ENCODE measurements around the gene BICRA.

Gene BICRA

DNA sequence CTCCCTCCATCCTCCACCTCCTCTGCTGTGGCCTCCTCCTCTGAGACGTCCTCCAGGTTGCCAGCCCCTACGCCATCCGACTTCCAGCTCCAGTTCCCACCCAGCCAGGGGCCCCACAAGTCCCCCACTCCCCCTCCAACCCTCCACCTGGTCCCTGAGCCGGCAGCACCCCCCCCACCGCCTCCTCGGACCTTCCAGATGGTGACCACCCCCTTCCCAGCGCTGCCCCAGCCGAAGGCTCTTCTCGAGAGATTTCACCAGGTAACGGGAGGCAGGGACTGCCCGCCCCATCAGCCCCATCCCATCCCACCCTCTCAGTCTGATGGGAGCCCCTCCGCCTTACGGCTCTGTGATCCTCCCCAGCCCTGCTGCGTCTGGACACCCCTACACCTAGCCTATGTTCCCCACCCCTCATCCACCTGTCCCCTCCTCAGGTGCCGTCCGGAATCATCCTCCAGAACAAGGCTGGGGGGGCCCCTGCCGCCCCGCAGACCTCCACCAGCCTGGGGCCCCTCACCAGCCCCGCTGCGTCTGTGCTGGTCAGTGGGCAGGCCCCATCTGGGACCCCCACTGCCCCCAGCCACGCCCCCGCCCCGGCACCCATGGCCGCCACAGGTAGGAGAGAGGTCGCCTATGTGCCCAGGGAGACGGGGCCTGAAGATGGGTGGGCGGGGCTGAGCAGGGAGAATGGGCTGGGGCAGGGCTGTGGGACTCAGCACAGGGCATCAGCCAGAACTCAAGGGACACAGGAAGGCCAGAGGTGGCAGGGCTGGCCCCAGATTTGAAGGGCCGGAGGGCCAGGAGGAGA is 85.7 kb downstream of the BICRA start:
- no peak overlapping the region for H3K9ac ChIP-seq (ENCODE audit: insufficient read length)
- peaks cover 8% of the 10 kb centered on the region; the same call in 1 of the 2 replicates for H3K36me3 ChIP-seq (ENCODE audit: insufficient read depth, low read length)
- no peak for TF ChIP-seq FOXP2 (optimal IDR thresholded peaks at IDR 0.05; ENCODE audit: control extremely low read depth, extremely low read length, insufficient read depth)
- no peak for TF ChIP-seq POLR2AphosphoS5 (IDR thresholded peaks at IDR 0.05; ENCODE audit: borderline replicate concordance, low read depth, low read length)
- TF ChIP-seq EZH2 (IDR thresholded peaks at IDR 0.05) = no peak
- no peak overlapping the region for H3K4me3 ChIP-seq
- DNase-seq (ENCODE audit: low read depth, low spot score) = no peak
- H3K27ac ChIP-seq = no peak overlapping the region
- no peaks in the 10 kb centered on the region for H3K9me3 ChIP-seq (ENCODE audit: low read depth, low read length)

DNA sequence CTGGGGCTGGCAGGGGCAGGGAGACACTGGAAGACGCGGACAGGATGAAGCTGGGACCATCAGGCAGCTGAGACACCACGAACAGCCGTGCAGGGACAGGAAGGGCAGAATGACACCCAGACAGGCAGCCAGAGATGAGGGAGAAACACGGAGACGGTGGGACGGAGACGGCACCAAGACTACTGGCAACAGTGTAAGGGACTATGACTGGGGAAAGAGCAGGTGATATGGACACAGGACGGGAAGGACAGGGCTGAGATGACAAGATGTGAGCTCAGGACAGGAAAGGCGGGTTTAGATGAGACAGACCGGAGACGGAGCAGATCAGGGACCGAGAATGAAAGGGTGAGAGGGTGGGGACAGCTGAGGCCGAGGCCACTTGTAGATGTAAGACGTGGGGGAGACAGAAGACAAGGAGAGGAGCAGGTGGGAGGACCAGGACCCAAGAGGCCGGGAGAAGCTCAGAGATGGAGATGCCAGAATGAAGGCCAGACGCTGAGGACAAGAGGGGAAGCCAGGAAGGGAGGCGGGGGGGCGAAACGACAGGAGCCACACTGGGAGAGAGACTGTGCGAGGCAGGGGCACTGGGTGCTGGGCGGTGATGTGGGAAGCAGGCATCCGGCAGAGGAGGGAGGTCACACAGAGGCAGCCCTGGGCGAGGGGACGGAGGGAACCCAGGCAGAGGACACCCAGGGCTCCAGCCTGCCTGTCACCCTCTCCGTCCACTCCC is 86.8 kb downstream of the BICRA start:
- Histone ChIP-seq H3K27ac (no peak overlapping the region), H3K4me3 (no peak overlapping the region), H3K9ac (ENCODE audit: insufficient read length) (no peak overlapping the region), H3K9me3 (ENCODE audit: low read depth, low read length) (no peaks in the 10 kb centered on the region), H3K36me3 (ENCODE audit: insufficient read depth, low read length) (peaks cover 14% of the 10 kb centered on the region; the same call in 1 of the 2 replicates)
- TF ChIP-seq POLR2AphosphoS5 (IDR thresholded peaks at IDR 0.05; ENCODE audit: borderline replicate concordance, low read depth, low read length) = no peak
- no peak for TF ChIP-seq EZH2 (IDR thresholded peaks at IDR 0.05)
- TF ChIP-seq FOXP2 (optimal IDR thresholded peaks at IDR 0.05; ENCODE audit: control extremely low read depth, extremely low read length, insufficient read depth) = no peak
- DNase-seq (ENCODE audit: low read depth, low spot score) = no peak

DNA sequence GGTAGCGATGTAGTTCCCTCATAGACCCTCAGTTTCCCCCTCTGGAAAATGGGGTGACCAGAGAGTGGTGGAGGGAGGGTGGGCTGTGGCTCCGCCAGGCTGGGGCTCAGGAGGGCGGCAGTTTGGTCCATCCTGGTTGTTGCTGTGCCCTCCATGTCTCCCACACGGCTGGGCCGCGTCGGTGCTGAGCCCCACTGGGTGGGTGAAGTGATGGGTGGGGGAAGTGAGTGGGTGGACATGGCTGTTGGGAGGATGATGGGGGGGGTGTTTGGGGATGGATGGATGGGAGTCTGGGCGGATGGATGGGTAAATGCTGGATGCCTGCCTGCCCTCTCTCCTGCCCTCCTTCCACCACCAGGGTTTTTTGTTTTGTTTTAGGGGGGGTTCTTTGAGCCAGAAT is 87.7 kb downstream of the BICRA start:
- TF ChIP-seq FOXP2 (optimal IDR thresholded peaks at IDR 0.05; ENCODE audit: control extremely low read depth, extremely low read length, insufficient read depth) = no peak
- TF ChIP-seq POLR2AphosphoS5 (IDR thresholded peaks at IDR 0.05; ENCODE audit: borderline replicate concordance, low read depth, low read length) = no peak
- TF ChIP-seq EZH2 (IDR thresholded peaks at IDR 0.05) = no peak
- Histone ChIP-seq H3K4me3 (no peak overlapping the region), H3K36me3 (ENCODE audit: insufficient read depth, low read length) (peaks cover 15% of the 10 kb centered on the region; the same call in 1 of the 2 replicates), H3K9me3 (ENCODE audit: low read depth, low read length) (no peaks in the 10 kb centered on the region), H3K27ac (no peak overlapping the region), H3K9ac (ENCODE audit: insufficient read length) (no peak overlapping the region)
- DNase-seq (ENCODE audit: low read depth, low spot score) = no peak

DNA sequence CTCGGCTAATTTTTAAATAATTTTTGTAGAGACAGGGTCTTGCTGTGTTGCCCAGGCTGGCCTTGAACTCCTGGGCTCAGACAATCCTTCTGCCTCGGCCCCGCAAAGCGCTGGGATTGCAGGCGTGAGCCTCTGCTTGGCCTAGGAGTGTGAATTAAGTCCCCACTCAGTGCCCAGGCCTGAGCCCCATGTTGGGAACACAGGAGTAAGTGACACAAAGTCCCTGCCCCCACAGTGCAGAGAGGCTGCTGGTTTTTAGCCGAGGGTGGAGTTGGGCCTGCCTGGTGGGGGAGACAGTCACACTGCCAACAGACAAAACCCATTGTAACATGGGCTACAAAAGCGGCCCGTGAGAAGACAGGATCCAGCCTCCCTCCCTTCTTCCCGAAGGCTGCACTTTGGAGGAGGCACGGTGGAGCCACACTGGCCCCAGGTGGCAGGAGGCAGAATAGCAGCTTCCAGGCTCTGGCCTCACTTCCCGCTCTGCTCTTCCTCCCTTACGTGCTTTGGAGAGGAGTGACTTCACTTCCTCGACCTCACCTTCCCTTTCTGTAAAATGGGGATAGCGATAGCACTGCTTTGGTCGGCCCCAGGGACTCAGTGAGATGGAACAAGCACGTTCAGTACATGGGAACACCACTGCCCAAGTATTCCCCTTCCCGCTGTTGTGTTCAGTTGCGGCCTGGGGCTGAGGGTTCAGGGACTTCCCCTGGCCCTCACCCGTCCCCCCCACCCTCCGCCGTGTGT is 89.1 kb downstream of the BICRA start:
- H3K9me3 ChIP-seq (ENCODE audit: low read depth, low read length) = no peaks in the 10 kb centered on the region
- no peak overlapping the region for H3K27ac ChIP-seq
- TF ChIP-seq POLR2AphosphoS5 (IDR thresholded peaks at IDR 0.05; ENCODE audit: borderline replicate concordance, low read depth, low read length) (no peak), FOXP2 (optimal IDR thresholded peaks at IDR 0.05; ENCODE audit: control extremely low read depth, extremely low read length, insufficient read depth) (no peak), EZH2 (IDR thresholded peaks at IDR 0.05) (no peak)
- no peak overlapping the region for H3K4me3 ChIP-seq
- H3K9ac ChIP-seq (ENCODE audit: insufficient read length) = no peak overlapping the region
- peaks cover 15% of the 10 kb centered on the region; the same call in 1 of the 2 replicates for H3K36me3 ChIP-seq (ENCODE audit: insufficient read depth, low read length)
- DNase-seq (ENCODE audit: low read depth, low spot score) = no peak

DNA sequence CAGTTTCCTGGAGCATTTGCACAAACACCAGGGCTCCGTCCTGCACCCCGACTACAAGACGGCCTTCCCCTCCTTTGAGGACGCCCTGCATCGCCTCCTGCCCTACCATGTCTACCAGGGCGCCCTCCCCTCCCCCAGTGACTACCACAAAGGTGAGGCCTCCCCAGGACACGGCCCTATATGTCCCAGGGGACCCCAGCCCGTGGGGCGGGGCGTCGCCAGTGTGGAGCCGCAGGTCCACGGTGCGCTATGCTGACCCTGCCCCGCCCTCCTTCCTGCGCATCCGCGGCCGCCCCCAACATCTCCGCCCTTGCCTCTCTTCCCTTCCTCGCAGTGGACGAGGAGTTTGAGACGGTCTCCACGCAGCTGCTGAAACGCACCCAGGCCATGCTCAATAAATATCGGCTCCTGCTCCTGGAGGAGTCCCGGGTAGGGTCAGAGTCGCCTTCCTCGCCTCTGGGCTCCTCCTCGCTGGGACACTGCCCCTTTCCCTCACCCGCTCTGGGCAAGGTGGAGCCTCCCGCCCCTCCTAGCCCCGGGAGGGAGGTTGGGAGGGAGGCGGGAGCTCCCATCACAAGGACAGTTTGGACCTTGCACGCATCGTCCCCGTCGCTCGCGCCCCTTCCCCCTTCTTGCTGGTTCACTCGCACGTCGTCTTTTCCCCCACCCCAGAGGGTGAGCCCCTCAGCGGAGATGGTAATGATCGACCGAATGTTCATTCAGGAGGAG is 89.9 kb downstream of the BICRA start:
- no peak for DNase-seq (ENCODE audit: low read depth, low spot score)
- Histone ChIP-seq H3K27ac (no peak overlapping the region), H3K9ac (ENCODE audit: insufficient read length) (no peak overlapping the region), H3K4me3 (no peak overlapping the region), H3K36me3 (ENCODE audit: insufficient read depth, low read length) (peaks cover 15% of the 10 kb centered on the region; the same call in 1 of the 2 replicates), H3K9me3 (ENCODE audit: low read depth, low read length) (no peaks in the 10 kb centered on the region)
- no peak for TF ChIP-seq POLR2AphosphoS5 (IDR thresholded peaks at IDR 0.05; ENCODE audit: borderline replicate concordance, low read depth, low read length)
- no peak for TF ChIP-seq EZH2 (IDR thresholded peaks at IDR 0.05)
- no peak for TF ChIP-seq FOXP2 (optimal IDR thresholded peaks at IDR 0.05; ENCODE audit: control extremely low read depth, extremely low read length, insufficient read depth)

DNA sequence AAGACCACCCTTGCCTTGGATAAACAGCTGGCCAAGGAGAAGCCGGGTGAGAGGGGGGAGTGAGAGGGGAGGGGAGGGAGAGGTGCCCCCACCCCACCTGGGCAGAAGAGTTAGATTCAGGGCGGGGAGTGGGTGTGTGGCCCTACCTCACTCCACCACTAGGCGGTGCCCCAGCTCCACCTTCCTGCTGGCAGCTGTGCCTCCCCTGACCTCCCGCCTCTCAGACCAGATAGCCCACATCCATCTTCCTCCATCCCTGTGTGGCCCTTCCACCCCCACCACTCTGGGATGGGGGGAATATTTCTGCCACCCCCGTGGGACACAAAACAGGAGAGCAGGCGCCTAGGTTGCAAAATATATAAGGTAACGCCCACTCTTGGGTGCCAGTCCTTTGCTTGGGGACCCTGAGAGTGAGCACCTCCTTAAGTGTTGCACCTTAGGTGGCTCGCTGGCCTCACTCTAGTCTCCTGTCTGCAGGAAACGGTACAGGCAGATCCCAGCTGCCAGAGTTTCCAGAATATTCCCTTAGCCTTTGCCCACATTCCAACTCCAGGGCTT is 90.5 kb downstream of the BICRA start:
- no peak for TF ChIP-seq POLR2AphosphoS5 (IDR thresholded peaks at IDR 0.05; ENCODE audit: borderline replicate concordance, low read depth, low read length)
- TF ChIP-seq FOXP2 (optimal IDR thresholded peaks at IDR 0.05; ENCODE audit: control extremely low read depth, extremely low read length, insufficient read depth) = no peak
- TF ChIP-seq EZH2 (IDR thresholded peaks at IDR 0.05) = no peak
- H3K9me3 ChIP-seq (ENCODE audit: low read depth, low read length) = no peaks in the 10 kb centered on the region
- no peak overlapping the region for H3K27ac ChIP-seq
- H3K36me3 ChIP-seq (ENCODE audit: insufficient read depth, low read length) = peaks cover 15% of the 10 kb centered on the region; the same call in 1 of the 2 replicates
- H3K4me3 ChIP-seq = no peak overlapping the region
- DNase-seq (ENCODE audit: low read depth, low spot score) = no peak
- no peak overlapping the region for H3K9ac ChIP-seq (ENCODE audit: insufficient read length)

DNA sequence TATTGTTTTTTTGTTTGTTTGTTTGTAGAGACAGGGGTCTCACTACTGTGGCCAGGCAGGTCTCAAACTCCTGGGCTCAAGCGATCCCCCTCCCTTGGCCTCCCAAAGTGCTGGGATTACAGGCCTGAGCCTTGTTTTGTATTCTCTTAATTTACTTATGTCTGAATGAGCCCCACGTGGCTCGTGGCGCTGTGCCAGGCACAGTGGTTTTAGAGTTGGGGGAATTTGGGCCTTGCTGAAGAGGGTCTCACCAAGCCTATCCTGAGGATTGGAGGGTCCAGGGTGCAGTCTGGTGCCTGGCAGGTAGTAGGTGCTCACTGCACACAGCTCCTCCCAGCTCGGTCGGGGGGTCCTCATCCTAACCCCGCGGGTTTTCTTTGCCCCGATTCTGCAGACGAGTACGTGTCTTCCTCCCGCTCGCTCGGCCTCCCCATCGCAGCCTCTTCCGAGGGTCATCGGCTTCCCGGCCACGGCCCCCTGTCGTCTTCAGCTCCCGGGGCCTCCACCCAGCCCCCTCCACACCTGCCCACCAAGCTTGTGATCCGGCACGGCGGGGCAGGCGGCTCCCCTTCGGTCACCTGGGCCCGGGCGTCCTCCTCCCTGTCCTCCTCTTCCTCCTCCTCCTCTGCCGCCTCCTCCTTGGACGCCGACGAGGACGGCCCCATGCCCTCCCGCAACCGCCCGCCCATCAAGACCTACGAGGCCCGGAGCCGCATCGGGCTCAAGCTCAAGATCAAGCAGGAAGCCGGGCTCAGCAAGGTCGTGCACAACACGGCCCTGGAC is 92.2 kb downstream of the BICRA start:
- Histone ChIP-seq H3K9me3 (ENCODE audit: low read depth, low read length) (no peaks in the 10 kb centered on the region), H3K36me3 (ENCODE audit: insufficient read depth, low read length) (peaks cover 15% of the 10 kb centered on the region; the same call in 1 of the 2 replicates)
- TF ChIP-seq EZH2 (IDR thresholded peaks at IDR 0.05) (no peak), POLR2AphosphoS5 (IDR thresholded peaks at IDR 0.05; ENCODE audit: borderline replicate concordance, low read depth, low read length) (no peak), FOXP2 (optimal IDR thresholded peaks at IDR 0.05; ENCODE audit: control extremely low read depth, extremely low read length, insufficient read depth) (no peak)

More for the DNA sequence above, 92.2 kb downstream of the BICRA start:
- Histone ChIP-seq H3K27ac (no peak overlapping the region), H3K9ac (ENCODE audit: insufficient read length) (no peak overlapping the region), H3K4me3 (no peak overlapping the region)
- DNase-seq (ENCODE audit: low read depth, low spot score) = no peak

Data from SK-N-MC (cell line).